Activated gamma-delta T cell treated with anti-CD3 and anti-CD28 coated beads, Interleukin-2, amount 50 U/mL, for 16 hours (primary cell): ENCODE measurements around the gene KRTAP4-8.
"Not testable (repeated sequence)": the region's sequence is repeated elsewhere in the genome, so short reads cannot be mapped to it uniquely, and the experiment has no call there.

Experiments
- DNase-seq: peaks from one replicate; pipeline ENCODE4 v3.0.0-alpha.2; 2020; ENCODE audit warnings: low read depth

The KRTAP4-8 gene

DNA sequence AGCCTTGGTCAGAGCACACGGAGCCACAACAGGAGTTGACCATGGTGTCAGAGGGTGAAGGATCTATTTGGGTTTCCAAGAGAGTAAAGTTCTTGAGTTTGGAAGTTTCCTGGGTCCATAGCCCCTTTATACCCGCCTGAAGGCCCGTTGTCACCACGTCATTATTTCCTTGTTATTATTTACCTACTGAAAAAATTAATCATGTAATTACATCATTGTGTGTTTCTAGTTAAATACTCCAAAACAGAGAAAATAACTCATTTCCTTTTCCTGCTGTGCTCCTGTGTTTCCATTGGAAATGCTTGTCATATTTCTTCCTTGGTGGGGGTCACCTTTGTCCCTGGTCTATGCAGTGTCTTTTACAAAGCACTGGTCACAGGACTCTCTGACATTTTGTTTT lies at the start of gene KRTAP4-8:
KRTAP4-8 (minus strand) TSS at position 101 of the 400 bp plus-strand sequence; CDS start at position 43, 58 bp downstream.
- DNase-seq: no peak

DNA sequence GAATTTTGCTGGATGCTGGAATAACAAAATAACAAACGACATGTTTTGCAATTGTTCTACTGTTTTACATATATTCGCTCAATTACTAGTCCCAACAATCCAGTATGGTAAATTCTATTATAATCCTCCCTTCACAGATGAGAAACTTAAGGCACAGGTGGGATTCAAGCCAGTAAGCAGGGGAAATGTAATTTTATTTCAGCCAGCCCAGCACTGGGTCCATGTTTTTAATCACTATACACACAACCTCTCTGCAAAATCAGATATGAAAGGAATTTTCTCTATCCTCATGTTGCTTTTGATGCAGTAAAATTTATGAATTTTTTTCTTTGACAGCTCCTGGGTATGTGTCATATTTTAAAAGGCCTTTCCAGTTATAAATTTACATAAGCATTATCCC lies 47.3 kb upstream of the KRTAP4-8 start:
- no peak for DNase-seq

DNA sequence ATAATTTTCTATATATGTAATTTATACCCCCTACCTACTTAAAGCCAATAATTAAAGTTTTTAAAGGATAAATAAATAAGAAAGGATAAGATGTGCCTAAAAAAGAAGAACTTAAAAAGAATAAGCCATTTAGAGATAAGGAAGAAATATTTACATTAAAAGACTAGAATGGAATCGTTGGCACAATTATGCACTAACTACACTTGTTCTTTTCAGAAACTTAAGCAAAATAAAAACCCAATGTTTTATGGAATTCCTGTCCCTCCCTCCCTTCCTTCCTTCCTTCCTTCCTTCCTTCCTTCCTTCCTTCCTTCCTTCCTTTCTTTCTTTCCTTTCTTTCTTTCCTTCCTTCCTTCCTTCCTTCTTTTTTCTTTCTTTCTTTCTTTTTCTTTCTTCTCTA lies 46.9 kb upstream of the KRTAP4-8 start:
- DNase-seq: no peak

DNA sequence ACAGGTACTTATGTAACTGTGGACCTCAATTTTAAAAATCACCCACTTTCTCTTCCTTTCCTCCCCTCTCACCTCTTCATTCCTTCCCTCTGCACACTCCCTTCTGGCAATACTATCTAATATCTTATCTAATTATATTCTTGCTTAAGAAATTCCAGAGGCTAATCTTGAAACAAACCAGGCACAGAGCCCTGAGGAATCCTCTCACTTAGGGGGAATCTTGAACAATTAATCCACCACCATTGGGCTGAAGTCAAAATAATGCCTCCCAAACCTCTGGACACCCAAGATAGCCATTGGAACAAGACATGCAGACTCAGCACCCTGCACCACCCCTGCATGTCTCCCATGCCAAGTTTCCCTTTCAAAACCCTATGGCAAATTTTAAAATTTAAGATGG lies 43.4 kb upstream of the KRTAP4-8 start:
- DNase-seq: no peak

DNA sequence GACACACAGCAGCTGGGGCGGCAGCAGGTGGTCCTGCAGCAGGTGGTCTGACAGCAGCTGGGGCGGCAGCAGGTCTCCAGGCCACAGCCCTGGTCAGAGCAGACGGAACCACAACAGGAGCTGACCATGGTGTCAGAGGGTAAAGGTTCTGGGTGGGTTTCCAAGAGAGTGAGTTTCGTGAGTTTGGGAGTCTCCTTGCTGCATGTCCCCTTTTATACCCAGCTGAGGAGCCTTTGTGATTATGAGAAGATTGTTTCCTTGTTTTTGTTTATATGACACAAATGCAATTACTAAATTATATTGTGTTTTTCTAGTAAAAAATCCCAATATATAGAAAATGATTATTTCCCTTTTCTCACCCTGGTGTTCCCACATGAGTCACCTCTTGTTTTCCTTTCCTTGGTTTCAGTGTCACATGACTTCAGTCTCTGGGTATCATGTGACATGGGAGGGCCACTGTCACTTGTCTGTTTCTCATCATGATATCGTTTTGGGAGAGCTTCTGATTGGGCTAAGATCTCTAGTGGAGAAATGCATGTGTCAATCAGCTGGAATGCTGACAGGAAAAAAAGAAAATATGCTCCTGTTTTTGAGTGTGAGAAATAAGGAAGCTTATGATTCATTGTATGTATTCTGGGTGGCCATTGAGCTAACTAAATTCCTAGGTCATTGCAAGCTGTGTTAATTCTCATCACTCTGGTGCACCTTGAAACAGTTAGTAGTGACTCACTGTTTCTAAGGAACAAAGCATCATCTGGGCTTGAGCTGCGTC lies 42.6 kb upstream of the KRTAP4-8 start, which contains the start of gene KRTAP4-6:
KRTAP4-6 (minus strand) TSS at position 185 of the 772 bp plus-strand sequence; CDS start at position 128, 57 bp downstream.
- no peak for DNase-seq

DNA sequence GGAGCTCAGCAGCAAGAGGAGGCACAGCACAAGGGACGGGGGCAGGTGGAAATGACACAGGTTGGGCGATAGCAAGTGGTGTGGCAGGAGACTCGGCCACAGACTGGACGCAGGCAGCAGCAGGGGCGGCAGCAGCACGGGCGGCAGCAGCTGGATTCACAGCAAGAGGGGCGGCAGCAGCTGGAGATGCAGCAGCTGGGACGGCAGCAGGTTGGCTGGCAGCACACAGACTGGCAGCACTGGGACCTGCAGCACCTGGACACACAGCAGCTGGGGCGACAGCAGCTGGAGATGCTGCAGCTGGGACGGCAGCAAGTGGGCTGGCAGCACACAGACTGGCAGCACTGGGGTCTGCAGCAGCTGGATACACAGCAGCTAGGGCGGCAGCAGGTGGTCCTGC lies 41.9 kb upstream of the KRTAP4-8 start:
- DNase-seq: not testable (repeated sequence)

DNA sequence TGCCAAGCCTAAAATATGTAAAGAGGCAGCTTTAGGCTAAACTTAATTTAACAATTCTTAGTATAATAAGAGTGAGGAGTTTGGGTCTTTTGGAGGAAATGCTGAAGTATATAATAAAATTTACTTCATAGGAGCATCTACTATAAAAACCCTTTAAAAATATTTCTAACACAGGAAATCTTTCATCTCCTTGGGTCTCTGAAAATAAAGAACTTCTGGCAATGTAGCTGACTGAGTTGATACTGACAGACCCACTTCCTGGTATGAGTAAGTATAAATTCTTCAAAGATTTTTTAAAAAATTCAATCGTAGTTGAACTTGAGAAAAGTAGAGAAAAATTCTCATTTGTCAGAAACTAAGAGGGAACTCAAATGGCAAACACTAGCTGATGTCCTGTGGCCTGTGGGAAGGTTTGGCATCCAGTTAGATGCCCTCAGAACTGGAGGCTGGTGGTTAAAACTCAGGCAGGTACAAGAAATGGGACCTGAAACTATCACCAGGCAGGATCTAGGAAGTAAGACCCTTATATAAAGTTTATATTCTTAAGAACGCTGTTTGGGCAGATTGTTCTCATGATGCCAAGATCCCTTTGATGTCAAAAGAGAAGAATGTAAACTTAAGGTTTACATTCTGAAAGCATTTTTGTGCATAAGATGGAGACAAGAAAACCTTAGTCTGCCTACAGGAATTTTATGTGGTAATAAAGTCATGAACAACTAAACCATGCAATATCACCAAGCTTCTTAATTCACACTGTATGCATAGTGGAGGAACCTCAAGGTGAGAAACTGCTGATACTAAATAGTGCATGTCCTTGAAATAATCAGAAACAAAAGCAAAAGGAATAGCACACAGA lies 36.2 kb upstream of the KRTAP4-8 start:
- no peak for DNase-seq

DNA sequence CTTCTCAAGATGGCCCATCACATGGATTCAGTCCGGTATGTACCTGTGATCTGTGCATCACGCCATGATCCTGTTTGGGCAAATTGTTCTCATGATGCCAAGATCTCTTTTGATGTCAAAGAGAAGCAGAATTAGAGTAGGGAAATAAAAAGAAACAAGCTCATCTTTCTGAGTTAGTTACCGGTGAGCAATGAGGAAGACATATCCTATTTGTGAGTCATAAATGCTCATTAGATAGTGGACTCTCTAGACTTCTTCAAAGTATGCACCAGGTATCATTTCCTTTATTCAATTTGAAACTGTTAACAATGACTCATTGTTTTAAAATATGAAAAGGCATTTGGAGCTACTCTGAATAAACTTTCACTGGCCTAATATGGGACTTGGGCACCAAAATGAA lies 34.0 kb upstream of the KRTAP4-8 start:
- no peak for DNase-seq

DNA sequence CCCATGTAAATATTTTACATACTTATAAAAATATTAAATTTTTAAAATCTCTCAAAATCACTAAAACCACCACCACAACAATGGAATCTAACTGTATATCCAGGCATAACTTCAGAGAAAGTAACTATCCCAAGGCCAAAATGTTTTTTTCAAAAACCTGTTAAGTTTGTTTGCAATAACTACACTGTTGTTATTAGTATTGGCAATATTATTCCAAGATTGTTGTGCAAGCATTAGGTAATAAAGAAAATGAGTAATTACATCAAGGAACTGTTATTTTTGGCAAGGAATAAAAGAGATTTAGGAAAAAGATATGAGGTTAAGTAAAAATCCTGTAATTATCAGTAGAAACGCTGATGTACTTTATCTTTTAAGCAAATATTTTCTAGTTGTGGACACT lies 29.4 kb upstream of the KRTAP4-8 start:
- DNase-seq: no peak

DNA sequence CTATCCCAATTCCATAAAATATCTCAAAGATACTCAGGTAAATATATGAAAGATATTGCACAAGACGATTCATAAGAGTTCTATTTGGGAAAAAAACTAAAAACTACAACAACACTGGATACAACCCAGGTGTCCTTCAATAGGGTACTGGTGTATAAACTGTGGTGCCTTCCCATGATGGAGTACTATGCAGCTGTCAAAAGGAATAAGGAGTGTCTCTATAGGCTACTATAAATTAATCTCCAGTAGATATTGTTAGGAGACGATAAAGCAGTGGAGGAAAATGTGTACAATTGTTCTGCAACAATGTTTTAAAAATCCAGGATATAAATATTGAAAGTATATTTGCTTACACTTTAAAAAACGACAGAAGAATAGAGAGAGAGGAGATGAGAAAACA lies 28.5 kb upstream of the KRTAP4-8 start:
- DNase-seq: no peak

DNA sequence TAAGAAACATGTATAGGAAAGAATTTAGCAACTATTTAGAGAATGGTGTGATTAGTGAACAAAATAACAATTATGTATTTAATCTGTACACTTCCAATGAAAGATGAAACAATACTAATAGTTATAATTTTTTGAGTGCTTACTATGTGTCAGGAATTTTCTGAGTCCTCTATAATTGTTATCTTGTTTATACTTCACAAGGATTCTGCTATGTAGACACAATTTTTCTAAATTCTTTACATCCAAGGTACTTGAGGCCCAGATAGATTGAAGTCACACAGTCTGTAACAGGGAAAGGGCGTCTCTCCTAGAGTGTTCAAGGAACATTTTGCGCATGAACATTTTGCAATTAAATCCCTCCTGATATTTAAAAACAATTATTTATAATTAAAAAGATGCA lies 27.1 kb upstream of the KRTAP4-8 start:
- DNase-seq: no peak

DNA sequence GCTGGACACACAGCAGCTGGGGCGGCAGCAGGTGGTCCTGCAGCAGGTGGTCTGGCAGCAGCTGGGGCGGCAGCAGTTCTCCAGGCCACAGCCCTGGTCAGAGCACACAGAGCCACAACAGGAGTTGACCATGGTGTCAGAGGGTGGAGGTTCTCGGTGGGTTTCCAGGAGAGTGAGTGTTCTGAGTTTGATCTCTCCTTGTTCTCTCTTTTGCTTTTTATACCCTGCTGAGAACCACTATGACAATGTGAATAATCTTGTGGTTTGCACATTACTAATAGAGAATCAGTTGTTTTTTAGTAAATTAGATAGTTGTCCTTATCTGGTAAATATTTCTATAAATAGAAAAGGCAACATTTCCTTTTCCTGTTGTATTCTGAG lies 26.0 kb upstream of the KRTAP4-8 start, which contains the start of gene KRTAP4-12:
KRTAP4-12 (minus strand) TSS at position 192 of the 381 bp plus-strand sequence; CDS start at position 132, 60 bp downstream.
- not testable (repeated sequence) for DNase-seq

DNA sequence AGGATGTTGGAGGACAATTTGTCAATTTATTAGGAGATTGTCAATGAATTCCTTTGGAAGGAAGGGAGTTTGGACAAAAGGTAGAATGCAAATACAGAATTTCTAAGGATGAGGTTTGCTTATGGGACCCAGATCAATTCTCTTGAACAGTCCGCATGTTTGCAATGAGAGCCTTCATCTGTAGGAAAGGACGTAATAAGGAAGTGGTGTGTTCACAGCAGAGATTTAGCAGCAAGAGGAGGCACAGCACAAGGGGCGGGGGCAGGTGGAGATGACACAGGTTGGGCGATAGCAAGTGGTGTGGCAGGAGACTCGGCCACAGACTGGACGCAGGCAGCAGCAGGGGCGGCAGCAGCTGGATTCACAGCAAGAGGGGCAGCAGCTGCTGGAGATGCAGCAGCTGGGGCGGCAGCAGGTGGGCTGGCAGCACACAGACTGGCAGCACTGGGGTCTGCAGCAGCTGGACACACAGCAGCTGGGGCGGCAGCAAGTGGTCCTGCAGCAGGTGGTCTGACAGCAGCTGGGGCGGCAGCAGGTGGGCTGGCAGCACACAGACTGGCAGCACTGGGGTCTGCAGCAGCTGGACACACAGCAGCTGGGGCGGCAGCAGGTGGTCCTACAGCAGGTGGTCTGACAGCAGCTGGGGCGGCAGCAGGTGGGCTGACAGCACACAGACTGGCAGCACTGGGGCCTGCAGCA lies 25.5 kb upstream of the KRTAP4-8 start:
- not testable (repeated sequence) for DNase-seq

DNA sequence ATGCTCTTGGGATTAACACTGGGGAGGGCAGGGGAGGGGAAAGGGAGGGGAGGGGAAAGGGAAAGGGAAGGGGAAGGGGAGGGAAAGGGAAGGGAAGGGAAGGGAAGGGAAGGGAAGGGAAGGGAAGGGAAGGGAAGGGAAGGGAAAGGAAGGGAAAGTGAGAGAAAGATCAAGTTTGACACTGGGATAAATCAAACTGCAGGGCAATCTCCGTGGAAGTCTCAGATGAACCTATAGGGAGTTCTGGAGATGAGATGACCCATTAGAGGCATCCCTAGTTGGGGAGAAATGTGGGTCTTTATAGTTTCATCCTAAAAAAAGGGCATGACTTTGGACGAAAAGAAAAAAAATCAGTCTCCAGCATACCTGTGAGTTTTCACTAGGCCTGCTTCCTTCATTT lies 23.8 kb upstream of the KRTAP4-8 start:
- no peak for DNase-seq

DNA sequence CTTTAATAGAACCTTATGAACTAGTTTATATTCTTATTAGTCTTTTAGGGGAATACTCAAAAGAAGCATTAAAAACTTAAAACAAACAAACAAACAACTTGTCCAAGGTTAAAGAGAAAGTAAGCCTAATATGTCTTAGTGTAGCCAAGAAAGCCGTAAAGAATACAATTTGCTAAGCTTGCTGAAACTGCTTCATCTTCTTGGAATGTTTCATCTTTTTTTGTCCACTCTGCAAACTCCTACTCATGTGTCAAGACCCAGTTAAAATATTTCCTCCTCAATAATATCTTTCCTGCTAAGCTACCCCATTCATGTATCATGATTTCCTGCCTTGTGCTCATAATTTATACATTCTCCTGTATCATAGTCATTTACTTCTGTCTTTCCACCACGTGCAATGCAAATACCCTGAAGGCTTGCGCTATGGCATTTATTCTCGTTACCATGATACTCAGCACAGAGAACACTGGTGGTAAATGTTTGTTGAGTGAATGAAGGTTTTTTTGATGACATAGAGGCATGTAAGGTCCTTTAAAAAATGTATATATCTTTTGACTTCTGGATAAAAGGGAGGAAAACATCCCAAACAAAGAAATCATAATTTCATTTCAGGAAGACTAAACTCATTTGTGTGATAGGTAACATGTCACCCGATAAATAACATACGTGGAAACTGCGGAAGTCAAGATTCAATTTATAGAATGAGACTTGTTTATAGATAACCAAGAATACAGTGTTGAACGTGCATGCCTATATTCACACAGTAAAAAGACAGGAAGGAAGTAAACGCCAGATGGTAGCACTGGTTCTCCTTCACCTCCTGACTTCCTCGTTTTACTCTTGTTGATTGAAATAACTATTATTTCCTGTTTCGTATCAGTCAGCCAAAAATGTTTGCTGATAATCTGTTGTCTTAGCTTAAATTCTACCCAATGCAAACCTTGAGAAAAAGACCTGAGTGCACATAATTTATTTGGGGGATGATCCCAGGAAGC lies 22.1 kb upstream of the KRTAP4-8 start:
- DNase-seq: not testable (repeated sequence)

DNA sequence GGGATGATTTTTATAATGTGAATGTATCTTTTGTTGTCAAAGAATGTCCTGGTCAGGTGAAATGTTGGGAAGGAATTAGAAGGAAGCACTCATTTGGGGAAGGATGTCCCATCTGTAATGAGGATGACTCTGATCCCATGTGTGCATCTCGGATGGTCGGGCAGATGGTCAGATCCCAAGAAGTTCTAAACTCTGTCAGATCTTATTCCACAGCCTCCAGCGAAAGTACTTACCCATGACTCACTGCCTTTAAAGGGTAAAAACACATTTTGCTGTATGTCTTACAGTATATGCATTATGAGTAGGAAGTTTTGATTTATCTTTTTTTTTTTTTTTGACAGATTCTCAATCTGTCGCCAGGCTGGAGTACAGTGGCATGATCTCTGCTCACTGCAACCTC lies 20.8 kb upstream of the KRTAP4-8 start:
- DNase-seq: no peak

DNA sequence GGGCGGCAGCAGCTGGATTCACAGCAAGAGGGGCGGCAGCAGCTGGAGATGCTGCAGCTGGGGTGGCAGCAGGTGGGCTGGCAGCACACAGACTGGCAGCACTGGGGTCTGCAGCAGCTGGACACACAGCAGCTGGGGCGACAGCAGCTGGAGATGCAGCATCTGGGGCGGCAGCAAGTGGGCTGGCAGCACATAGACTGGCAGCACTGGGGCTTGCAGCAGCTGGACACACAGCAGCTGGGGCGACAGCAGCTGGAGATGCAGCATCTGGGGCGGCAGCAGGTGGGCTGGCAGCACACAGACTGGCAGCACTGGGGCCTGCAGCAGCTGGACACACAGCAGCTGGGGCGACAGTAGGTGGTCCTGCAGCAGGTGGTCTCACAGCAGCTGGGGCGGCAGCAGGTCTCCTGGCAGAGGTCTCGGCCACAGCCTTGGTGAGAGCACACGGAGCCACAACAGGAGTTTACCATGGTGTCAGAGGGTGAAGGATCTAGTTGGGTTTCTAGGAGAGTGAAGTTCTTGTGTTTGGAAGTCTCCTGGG lies 20.0 kb upstream of the KRTAP4-8 start, which contains the start of gene KRTAP4-11:
KRTAP4-11 (minus strand) TSS at position 528 of the 541 bp plus-strand sequence; CDS start at position 470, 58 bp downstream.
- DNase-seq: not testable (repeated sequence)

DNA sequence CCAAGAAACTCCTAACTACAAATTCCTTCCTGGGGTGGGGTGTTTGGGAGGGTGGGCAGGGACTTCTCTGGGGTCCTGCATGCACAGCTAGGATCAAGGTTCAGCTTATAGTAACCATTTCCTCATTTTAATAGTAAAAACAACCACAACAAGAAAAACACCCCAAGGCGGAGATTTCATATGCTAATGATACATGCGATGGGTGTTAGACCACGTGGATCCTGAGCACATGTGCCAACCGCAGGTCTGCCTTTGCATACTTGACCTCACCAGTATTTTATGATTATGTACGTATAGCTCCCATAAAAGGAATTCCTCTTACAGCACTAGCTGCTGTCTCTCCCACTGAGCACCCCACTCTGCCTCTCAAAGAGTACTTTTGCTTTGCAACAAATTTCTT lies 18.4 kb upstream of the KRTAP4-8 start:
- DNase-seq: no peak

DNA sequence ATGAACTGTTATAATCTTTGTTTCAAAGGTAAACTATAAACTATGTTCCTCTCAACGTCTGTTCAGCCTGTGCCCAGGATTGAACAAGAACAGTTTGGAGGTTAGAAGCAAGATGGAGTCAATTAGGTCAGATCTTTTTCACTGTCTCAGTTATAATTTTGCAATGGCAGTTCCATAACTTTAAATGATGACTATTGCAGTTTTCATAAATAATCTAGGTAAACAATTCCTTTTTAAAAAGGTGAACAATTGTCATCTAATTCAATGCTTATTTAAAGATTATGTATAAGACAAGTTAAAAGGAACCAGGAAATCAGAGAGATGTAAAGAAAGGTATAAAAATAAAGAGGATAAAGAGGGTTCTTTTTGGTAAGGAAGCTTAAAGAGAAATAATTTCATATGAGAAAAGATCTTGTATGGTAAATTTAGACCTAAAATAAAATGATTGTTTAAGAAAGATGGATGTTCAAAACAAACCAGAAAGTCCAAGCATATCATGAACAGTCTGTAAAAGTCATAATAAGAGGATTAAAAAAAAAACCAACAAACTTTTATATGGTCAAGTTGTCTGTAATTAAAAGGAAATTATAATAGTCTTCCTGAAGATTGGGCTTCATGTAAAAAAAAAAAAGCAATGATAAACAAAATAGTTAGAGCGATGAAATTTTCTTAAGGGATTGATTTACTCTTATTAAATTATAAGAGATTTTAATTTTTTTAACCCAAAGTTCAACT lies 13.4 kb upstream of the KRTAP4-8 start:
- DNase-seq: no peak
